HG03378 (cell line): Measurements from ENCODE around the gene ANTXR2.

Experiments used
- ATAC-seq: cut with Tn5 transposase; IDR thresholded peaks from one replicate; pipeline ENCODE4 v1.9.1; 2021; ENCODE audit warnings: mild to moderate bottlenecking, moderate library complexity; ENCODE audit not compliant: unreplicated experiment

Gene ANTXR2

GRCh38 chr4:79875344-79875899 is 197.6 kb downstream of the ANTXR2 start:
- no peak for ATAC-seq

GRCh38 chr4:79874197-79874596 is 198.8 kb downstream of the ANTXR2 start:
- ATAC-seq: no peak

DNA sequence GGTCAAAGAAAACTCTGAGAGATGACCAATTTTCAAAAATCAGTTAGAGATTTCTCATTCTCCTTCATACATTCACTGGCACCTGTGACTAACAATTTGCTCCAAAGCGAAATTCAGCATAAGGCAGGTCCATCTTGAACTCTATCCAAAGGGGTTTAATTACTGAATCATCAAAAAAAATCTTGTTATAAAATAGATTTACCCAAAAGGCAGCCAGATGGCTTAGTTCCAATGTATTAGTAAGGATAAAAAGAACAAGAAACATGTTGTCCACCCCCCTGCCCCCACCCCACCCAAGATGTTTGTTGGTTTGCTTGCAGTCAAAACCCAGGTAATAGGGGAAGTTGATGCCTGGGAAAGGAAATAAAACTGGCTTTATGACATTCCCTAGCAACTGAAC is 200.3 kb downstream of the ANTXR2 start:
- ATAC-seq: no peak

DNA sequence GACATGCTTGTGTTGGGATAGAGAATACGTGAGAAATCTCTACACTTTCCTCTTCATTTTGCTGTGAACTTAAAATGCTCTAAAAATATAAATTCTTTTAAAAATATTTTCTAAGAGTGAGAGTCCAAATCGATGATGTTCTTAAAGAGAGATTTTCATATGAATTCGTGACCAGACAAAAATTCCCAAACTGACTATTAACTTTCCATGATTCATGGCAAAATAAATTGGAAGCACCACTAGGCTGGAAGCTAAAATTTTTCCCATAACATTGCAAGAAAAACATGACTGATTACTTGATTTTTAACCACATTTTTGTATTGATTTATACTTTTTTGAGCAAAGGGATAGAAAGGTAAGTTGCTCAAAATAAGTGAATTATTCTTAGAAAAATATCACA is 201.1 kb downstream of the ANTXR2 start:
- ATAC-seq: no peak

DNA sequence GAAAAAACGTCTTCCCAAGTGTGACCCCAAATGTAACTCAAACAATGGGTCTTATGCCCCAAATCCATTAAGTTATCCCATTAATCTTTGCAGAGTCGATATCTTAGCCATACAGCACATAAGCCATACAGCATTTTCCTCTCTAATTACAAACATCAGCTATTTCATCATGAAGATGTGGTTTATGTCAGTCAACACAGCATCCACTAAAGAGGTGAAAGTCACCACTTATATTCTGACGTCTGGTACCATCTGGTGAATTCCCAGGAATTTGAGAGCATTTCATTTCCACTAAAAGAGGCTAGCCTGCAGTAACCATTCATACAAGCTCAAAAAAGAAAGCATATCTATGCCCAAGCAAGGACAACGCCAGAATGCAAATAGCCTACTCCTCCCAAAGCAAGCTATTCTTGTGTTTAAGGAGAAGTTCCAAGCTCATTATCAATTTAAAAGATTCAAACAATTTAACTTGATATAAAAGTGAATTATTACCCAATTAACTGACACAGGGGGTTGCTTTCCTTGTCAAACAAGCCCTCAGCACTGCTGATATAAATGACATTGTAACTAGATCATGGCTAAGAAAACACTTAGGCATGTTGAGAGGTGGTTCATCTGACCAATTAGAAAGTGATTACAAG is 203.3 kb downstream of the ANTXR2 start:
- no peak for ATAC-seq

DNA sequence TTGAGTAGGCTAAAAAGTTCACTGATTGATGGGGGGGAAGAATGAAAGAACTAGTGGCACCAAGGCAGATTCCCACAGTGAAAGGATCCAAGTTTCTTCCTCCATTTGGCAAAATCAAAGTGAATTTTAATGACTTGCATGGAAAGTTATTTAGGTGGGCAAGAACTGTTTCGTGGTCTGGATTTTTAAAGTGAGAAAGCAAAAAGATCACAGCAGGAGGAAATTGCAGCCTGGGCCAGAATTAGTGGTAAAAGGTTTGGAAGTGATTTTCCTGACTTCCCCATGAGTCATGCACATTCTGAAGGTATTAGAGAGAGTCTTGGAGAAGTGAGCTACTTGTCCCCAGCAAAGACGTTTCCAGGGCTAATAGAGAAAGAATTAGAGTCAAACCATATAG is 207.8 kb downstream of the ANTXR2 start:
- no peak for ATAC-seq

- ATAC-seq: no peak
Observed at GRCh38 chr4:79864500-79865200, 208.4 kb downstream of the ANTXR2 start.

DNA sequence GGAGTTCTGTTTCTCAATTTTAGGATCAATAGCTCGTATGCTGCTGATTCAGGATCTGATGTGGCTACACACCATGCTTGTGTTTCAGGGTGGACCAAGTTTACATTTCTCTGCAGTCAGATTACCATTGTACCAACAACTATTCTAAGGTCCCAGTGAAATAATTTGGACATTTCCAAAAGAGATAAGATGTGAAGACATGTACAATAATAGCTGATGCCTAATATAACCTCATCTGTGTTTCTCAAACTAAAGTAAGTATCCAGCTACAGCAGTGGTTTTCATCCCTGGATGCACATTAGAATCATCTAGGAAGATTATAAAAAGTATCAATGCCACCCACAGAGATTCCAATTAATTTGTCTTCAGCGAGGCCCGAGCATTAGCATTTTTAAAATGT is 209.7 kb downstream of the ANTXR2 start:
- no peak for ATAC-seq

GRCh38 chr4:79862821-79863220 is 210.2 kb downstream of the ANTXR2 start:
- ATAC-seq: no peak

GRCh38 chr4:79857811-79858210 is 215.2 kb downstream of the ANTXR2 start:
- no peak for ATAC-seq

DNA sequence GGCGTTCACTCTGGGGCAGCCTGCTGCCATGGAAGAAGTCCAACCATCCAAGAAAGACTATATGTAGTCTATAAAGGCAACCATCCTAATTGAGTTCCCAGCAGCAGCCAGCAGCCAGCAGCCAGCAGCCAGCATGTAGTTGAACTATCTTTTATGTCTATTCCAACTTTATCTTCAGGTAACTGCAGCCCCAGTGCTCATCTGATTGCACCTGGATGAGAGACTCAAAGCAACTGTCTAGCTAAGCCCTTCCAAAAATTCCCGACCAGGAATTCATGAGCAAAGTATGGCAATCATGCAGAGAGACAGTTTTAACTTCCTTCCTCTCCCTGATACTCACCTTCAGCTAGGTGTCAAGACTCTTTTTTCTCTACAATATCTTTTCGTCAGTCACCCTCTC is 216.8 kb downstream of the ANTXR2 start:
- no peak for ATAC-seq

GRCh38 chr4:79854856-79855502 is 218.1 kb downstream of the ANTXR2 start:
- ATAC-seq: no peak

DNA sequence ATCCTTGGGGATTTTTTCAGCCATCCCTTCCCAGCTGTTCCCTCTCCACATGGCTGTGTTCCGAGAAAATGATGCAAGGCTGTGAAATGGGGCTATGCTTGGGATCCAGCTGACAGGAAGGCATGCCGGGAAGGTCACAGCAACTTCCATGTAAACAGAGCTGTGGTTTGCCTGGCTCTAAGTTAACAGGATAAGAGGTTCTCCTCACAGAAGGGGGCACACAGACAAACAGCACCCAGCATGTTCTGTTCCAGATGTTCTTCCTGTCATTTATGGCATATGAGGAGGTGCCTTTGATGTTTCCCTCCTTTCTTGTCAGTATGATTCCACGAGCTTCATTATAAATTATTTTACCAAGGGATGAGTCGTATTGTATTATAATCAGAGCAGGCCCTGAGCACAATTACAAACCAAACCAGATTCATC is 220.7 kb downstream of the ANTXR2 start:
- ATAC-seq: no peak

DNA sequence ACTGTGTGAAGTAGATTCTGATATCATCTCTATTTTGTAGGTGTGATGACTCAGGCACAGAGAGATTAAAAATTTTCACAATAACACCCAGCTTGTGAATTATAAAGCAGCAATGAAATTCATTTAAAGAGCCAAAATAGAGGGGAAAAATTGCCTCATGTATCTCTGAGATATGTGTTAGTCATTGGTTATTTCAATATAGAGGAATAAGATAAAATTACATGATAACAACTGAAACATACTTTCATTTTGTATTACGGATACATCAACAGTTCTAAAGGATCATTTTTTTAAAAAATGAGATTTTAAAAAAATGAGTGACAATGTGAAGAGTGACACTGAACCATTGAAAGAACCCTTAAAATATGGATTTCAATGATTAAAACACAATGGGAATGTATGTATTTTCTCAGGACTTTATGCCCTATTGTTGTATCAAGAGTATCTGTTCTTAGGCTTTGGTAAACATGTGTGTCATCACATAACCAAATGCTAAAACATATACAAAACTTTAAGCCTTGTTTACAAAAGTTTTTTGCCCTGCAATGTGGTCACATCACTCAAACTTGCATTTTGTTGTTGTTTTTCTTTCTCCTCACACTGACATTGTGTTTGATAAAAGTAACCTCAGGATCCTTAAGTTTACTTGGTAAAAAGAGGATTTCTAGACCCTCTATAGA is 221.3 kb downstream of the ANTXR2 start:
- no peak for ATAC-seq
